ENCODE results near the gene LLCFC1.

GRCh38 chr7:142943706-142944268 lies 4.5 kb downstream of the LLCFC1 start:
- TF ChIP-seq REST (IDR thresholded peaks at IDR 0.05; ENCODE audit: borderline replicate concordance) (no peak), CTCF (IDR thresholded peaks at IDR 0.05; ENCODE audit: poor library complexity, severe bottlenecking) (no peak)
